SH-SY5Y (cell line): ENCODE measurements around the gene TDP1.

Source experiments
- GATA2 ChIP-seq: IDR thresholded peaks from 2 replicates; pipeline ENCODE4 v1.6.1; 2011; ENCODE audit warnings: mild to moderate bottlenecking, low read depth, low read length
- GATA3 ChIP-seq: IDR thresholded peaks from 2 replicates; pipeline ENCODE4 v1.6.1; 2011; ENCODE audit warnings: low read depth, mild to moderate bottlenecking, low read length, moderate library complexity

DNA sequence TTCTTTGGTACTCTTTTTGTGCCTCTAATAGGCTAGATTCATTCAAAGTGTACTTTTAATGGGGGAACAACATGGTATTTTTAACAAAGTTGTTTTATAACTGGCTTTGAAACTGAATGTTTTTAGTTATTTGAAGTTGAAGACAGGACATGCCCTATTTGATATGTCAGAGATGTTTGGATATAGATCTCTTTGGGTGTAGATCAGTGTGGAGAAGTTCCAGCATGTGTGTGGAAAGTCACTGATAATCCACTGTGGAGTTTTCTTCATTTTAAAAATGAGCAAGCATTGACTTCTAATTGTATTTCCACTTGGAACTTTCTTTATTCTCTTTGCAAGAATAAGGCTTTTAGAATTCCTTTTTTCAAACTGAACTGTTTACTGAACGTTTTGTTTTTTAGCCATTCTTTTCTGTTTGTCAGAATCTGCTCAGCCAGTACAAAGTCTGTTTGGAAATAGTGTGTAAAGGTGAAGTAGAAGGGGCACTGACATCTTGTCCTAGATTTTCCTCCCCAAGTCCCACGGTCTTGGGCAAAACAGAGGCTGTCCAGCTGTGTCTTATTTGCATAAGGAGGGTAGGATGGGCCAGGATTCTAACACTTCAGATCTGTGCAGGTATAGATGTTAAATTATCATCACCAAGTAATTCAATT lies 35.0 kb downstream of the TDP1 start:
- no peak for TF ChIP-seq GATA2
- no peak for TF ChIP-seq GATA3
